ENCODE measurements around the gene CPM. TPM values are rescaled to one million over a fixed set of nuclear protein-coding genes. Genes with fewer than 3 reads are reported as not detected.

CPM gene
- total and polyA plus RNA-seq, 4 donors: 14.2 to 65.0 (median 24.0) TPM

DNA sequence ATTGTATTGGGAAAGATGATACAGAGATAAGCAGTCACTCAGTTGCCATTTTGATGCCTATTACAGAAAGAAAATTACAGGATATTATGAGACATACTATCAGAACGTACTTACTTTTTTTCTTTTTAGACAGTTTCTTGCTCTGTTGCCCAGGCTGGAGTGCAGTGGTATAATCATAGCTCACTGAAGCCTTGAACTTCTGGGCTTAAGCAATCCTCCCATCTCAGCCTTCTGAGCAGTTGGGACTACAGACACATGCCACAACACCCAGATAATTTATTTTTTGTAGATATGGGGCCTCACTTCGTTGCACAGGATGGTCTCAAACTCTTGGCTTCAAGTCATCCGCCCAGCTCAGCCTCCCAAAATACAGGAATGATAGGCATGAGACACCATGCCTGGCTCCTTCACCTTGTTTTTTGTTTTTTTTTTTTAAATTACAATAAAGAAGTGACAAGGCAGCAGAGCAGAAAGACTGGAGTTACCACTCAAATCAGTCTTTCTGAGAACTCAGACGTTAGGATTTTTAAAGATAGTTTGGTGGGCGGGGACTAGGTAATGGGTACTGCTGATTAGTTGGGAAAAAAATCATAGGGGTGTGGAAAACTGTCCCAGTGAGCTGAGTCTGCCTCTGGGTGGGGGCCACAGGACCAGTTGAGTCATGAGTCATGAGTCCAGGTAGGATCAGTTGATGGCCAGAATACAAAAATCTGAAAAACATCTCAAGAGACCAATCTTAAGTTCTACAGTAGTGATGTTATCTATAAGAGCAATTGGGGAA is 11.5 kb upstream of the CPM start:
- H3K9ac ChIP-seq (ENCODE audit: low read depth in 1 of 2, low read length in 2 of 2): no peak overlapping the region
- no peak overlapping the region for H3K27ac ChIP-seq (ENCODE audit: low read depth in 1 of 2, low read length in 2 of 2)
- no peak overlapping the region for H3K4me3 ChIP-seq (ENCODE audit: low read depth in 1 of 3, low read length in 3 of 3)
- TF ChIP-seq YY1 (IDR thresholded peaks at IDR 0.05) (no peak), HNF4G (IDR thresholded peaks at IDR 0.05) (no peak), TAF1 (conservative IDR thresholded peaks at IDR 0.05) (no peak), RXRA (IDR thresholded peaks at IDR 0.05) (no peak), FOXA1 (IDR thresholded peaks at IDR 0.05) (no peak), CTCF (IDR thresholded peaks at IDR 0.05; ENCODE audit: low read depth, low read length, missing input control) (no peak), FOXA2 (IDR thresholded peaks at IDR 0.05) (no peak), HNF4A (conservative IDR thresholded peaks at IDR 0.05) (no peak), MAX (IDR thresholded peaks at IDR 0.05) (no peak), NR2F2 (IDR thresholded peaks at IDR 0.05) (no peak), EGR1 (IDR thresholded peaks at IDR 0.05; ENCODE audit: low read depth in 2 of 2) (no peak), RAD21 (IDR thresholded peaks at IDR 0.05) (no peak)
- peaks cover 4 to 19% (median 7%) of the 10 kb centered on the region in 4 donors for H3K4me1 ChIP-seq (ENCODE audit: control insufficient read depth in 4 of 4, insufficient read depth in 4 of 4, low read length in 3 of 4)
- no peak for DNase-seq (ENCODE audit: low spot score)
- no peaks in the 10 kb centered on the region for H3K9me3 ChIP-seq (ENCODE audit: control insufficient read depth in 4 of 4, low read length in 3 of 4)
- no peaks in the 10 kb centered on the region for H3K36me3 ChIP-seq (ENCODE audit: control insufficient read depth in 4 of 4, insufficient read depth in 3 of 4, low read depth in 1 of 4, low read length in 3 of 4)
- 87% methylated on average over 5 of the region's 5 CpGs for WGBS
- no peaks in the 10 kb centered on the region for H3K27me3 ChIP-seq (ENCODE audit: control insufficient read depth in 4 of 4, insufficient read depth in 4 of 4, low read length in 3 of 4)

- Histone ChIP-seq H3K36me3 (ENCODE audit: control insufficient read depth in 4 of 4, insufficient read depth in 3 of 4, low read depth in 1 of 4, low read length in 3 of 4) (no peaks in the 10 kb centered on the region), H3K4me3 (ENCODE audit: low read depth in 1 of 3, low read length in 3 of 3) (no peak overlapping the region), H3K4me1 (ENCODE audit: control insufficient read depth in 4 of 4, insufficient read depth in 4 of 4, low read length in 3 of 4) (peaks cover 4 to 19% (median 9%) of the 10 kb centered on the region in 4 donors), H3K9ac (ENCODE audit: low read depth in 1 of 2, low read length in 2 of 2) (no peak overlapping the region), H3K27me3 (ENCODE audit: control insufficient read depth in 4 of 4, insufficient read depth in 4 of 4, low read length in 3 of 4) (no peaks in the 10 kb centered on the region), H3K9me3 (ENCODE audit: control insufficient read depth in 4 of 4, low read length in 3 of 4) (no peaks in the 10 kb centered on the region), H3K27ac (ENCODE audit: low read depth in 1 of 2, low read length in 2 of 2) (no peak overlapping the region)
- TF ChIP-seq EGR1 (IDR thresholded peaks at IDR 0.05; ENCODE audit: low read depth in 2 of 2): no peak
- no peak for TF ChIP-seq TAF1 (conservative IDR thresholded peaks at IDR 0.05)
- no peak for TF ChIP-seq REST (IDR thresholded peaks at IDR 0.05)
- no peak for TF ChIP-seq HNF4G (IDR thresholded peaks at IDR 0.05)
- no peak for TF ChIP-seq FOXA2 (IDR thresholded peaks at IDR 0.05)
- no peak for TF ChIP-seq NR2F2 (IDR thresholded peaks at IDR 0.05)
- TF ChIP-seq MAX (IDR thresholded peaks at IDR 0.05): no peak
- no peak for TF ChIP-seq RAD21 (IDR thresholded peaks at IDR 0.05)
- no peak for TF ChIP-seq CTCF (IDR thresholded peaks at IDR 0.05; ENCODE audit: low read depth, low read length, missing input control)
- no peak for TF ChIP-seq JUND (IDR thresholded peaks at IDR 0.05)
- TF ChIP-seq YY1 (IDR thresholded peaks at IDR 0.05): no peak
- TF ChIP-seq ATF3 (IDR thresholded peaks at IDR 0.05): no peak
- TF ChIP-seq FOXA1 (IDR thresholded peaks at IDR 0.05): no peak
- no peak for TF ChIP-seq SP1 (IDR thresholded peaks at IDR 0.05)
- no peak for TF ChIP-seq GABPA (IDR thresholded peaks at IDR 0.05 in 1 of 2, conservative IDR thresholded peaks at IDR 0.05 in 1 of 2)
- no peak for TF ChIP-seq HNF4A (conservative IDR thresholded peaks at IDR 0.05)
- no peak for TF ChIP-seq RXRA (IDR thresholded peaks at IDR 0.05)
- TF ChIP-seq, protein P1, sequence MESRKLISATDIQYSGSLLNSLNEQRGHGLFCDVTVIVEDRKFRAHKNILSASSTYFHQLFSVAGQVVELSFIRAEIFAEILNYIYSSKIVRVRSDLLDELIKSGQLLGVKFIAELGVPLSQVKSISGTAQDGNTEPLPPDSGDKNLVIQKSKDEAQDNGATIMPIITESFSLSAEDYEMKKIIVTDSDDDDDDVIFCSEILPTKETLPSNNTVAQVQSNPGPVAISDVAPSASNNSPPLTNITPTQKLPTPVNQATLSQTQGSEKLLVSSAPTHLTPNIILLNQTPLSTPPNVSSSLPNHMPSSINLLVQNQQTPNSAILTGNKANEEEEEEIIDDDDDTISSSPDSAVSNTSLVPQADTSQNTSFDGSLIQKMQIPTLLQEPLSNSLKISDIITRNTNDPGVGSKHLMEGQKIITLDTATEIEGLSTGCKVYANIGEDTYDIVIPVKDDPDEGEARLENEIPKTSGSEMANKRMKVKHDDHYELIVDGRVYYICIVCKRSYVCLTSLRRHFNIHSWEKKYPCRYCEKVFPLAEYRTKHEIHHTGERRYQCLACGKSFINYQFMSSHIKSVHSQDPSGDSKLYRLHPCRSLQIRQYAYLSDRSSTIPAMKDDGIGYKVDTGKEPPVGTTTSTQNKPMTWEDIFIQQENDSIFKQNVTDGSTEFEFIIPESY (IDR thresholded peaks at IDR 0.05): no peak
- DNase-seq (ENCODE audit: low spot score): no peak
- WGBS: 79% methylated on average over 1 of the region's 1 CpG
These were observed 10.9 kb upstream of the CPM start for GRCh38 chr12:68943848-68944247.
